PFSK-1 (cell line): ENCODE measurements around the gene LRMDA.

Experiments used
- FOXP2 ChIP-seq: optimal IDR thresholded peaks from 2 replicates; pipeline ENCODE3; 2011; ENCODE audit warnings: borderline replicate concordance, control low read depth, inconsistent platforms; ENCODE audit not compliant: insufficient read depth; ENCODE audit errors: extremely low read length, extremely low read depth
- POLR2AphosphoS5 ChIP-seq: IDR thresholded peaks from 2 replicates; pipeline ENCODE4 v1.6.1; 2012; ENCODE audit warnings: low read depth, mild to moderate bottlenecking, control low read depth, low read length, moderate library complexity
- SIN3A ChIP-seq: IDR thresholded peaks from 2 replicates; pipeline ENCODE4 v1.6.1; 2012; ENCODE audit warnings: mild to moderate bottlenecking, low read length, moderate library complexity, borderline replicate concordance; ENCODE audit not compliant: insufficient read depth
- TAF1 ChIP-seq: IDR thresholded peaks from 2 replicates; pipeline ENCODE4 v1.6.1; 2012; ENCODE audit warnings: low read length, control low read depth, borderline replicate concordance; ENCODE audit not compliant: insufficient read depth
- TF ChIP-seq, protein P1 (sequence below), 2 experiments: IDR thresholded peaks; 2 replicates each; pipeline versions ENCODE4 v1.6.1 to v1.8.0; 2011 to 2012; ENCODE audit warnings: low read depth in 2 of 2, low read length in 2 of 2, control low read depth in 1 of 2, inconsistent platforms in 1 of 2, mild to moderate bottlenecking in 1 of 2, moderate library complexity in 1 of 2; ENCODE audit not compliant: insufficient read depth in 1 of 2

LRMDA gene

DNA sequence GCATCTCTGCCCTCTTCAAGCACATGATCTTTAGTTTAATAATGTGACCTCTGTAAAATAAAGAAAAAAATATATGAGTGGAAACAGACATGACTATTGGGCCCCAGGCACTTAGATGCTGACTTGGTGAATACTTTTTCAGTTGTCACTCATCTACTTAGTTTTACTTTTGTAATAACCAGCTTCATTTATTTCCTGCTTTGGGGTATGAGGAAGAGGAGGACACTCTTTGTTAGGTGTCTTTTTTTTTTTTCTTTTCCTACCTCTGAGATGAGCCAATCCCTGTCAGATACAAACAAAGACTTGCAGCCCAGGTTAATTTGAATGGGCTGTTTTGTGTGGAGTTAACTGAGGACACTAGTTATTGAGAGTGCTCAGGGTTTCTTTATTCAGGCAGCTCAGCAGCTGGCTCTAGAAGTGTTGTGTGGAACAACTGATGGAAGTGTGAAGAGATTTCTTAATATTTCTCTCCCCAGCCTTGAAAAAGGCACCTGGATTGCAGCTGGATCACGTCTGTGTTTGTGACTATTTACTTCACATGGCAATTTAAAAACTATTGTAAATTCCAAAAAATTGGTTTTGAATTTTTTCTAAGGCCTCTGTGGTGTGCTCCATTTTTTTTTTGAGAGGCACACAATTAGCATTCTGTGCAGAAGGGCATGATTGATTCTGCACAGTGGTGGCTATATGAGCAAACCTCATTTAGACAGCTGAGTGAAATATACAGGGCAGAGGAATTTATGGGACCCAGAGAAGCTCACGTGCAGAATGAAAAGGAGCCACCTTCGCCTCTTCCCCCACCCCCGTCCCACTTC is 333.8 kb downstream of the LRMDA start:
- TF ChIP-seq, protein P1, sequence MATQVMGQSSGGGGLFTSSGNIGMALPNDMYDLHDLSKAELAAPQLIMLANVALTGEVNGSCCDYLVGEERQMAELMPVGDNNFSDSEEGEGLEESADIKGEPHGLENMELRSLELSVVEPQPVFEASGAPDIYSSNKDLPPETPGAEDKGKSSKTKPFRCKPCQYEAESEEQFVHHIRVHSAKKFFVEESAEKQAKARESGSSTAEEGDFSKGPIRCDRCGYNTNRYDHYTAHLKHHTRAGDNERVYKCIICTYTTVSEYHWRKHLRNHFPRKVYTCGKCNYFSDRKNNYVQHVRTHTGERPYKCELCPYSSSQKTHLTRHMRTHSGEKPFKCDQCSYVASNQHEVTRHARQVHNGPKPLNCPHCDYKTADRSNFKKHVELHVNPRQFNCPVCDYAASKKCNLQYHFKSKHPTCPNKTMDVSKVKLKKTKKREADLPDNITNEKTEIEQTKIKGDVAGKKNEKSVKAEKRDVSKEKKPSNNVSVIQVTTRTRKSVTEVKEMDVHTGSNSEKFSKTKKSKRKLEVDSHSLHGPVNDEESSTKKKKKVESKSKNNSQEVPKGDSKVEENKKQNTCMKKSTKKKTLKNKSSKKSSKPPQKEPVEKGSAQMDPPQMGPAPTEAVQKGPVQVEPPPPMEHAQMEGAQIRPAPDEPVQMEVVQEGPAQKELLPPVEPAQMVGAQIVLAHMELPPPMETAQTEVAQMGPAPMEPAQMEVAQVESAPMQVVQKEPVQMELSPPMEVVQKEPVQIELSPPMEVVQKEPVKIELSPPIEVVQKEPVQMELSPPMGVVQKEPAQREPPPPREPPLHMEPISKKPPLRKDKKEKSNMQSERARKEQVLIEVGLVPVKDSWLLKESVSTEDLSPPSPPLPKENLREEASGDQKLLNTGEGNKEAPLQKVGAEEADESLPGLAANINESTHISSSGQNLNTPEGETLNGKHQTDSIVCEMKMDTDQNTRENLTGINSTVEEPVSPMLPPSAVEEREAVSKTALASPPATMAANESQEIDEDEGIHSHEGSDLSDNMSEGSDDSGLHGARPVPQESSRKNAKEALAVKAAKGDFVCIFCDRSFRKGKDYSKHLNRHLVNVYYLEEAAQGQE (IDR thresholded peaks at IDR 0.05; ENCODE audit: insufficient read depth in 1 of 2, low read depth in 2 of 2, low read length in 2 of 2): no peak
- no peak for TF ChIP-seq POLR2AphosphoS5
- no peak for TF ChIP-seq FOXP2
- TF ChIP-seq TAF1: no peak
- no peak for TF ChIP-seq SIN3A

DNA sequence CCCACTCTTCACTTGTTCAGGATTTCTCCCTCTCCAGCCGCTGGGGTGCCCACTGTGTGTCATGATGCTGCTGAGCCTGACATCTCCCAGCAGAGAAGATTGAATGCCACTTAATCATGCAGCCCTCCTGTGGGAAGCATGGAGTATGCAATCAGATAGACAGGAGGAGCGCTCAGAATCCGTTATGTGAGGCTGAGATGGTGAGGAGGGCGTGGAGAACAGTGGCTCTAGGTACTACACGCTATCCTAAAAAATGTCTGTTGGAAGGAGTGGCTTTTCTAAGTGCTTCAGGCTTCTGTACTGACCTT is 334.3 kb downstream of the LRMDA start:
- no peak for TF ChIP-seq SIN3A
- no peak for TF ChIP-seq FOXP2
- TF ChIP-seq TAF1: no peak
- TF ChIP-seq, protein P1 (IDR thresholded peaks at IDR 0.05; ENCODE audit: insufficient read depth in 1 of 2, low read depth in 2 of 2, low read length in 2 of 2): no peak
- TF ChIP-seq POLR2AphosphoS5: no peak

DNA sequence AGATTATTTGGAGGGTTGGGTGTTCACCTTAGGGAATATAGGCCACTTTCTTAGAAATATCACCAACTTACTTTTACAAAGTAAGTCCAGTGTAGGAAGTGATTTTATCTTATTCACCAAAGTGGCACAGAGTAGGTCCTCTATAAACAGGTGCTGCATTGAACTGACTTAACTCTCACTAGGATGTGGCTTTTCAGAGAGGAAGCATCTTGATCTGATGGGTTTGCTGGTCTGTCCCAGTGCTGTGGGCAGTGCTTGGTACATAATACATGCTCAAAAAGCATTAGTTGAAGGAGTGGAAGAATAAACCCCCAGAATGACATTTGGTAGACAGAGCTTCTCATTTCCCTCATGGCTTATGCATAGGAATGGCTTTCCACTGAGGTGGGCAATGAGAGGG is 334.7 kb downstream of the LRMDA start:
- TF ChIP-seq SIN3A (no peak), TAF1 (no peak), POLR2AphosphoS5 (no peak), FOXP2 (no peak)
- TF ChIP-seq, protein P1 (IDR thresholded peaks at IDR 0.05; ENCODE audit: insufficient read depth in 1 of 2, low read depth in 2 of 2, low read length in 2 of 2): no peak

DNA sequence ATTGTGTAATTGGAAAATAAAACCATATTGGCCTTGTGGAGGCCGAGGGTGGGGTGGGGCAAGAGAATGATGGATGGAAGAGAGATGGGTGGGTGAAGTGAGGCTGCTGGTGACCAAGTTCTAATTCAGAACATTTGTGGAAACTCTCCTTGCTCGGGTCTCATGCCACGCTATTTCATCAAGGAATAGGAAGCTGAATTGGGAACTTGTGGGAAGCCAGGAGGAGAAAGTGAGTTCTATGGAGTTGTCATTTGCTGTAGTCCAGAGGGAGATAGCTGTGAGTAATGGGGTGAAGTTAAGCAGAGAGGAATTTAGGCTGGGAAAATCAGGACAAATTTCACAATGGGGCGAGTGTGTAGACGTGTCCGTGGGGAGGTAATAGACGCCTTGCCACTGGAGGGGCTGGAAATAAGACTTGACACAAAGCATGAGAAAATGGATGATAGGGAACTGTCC is 339.2 kb downstream of the LRMDA start:
- TF ChIP-seq, protein P1 (IDR thresholded peaks at IDR 0.05; ENCODE audit: insufficient read depth in 1 of 2, low read depth in 2 of 2, low read length in 2 of 2): no peak
- TF ChIP-seq POLR2AphosphoS5: no peak
- no peak for TF ChIP-seq TAF1
- TF ChIP-seq SIN3A: no peak
- TF ChIP-seq FOXP2: no peak

DNA sequence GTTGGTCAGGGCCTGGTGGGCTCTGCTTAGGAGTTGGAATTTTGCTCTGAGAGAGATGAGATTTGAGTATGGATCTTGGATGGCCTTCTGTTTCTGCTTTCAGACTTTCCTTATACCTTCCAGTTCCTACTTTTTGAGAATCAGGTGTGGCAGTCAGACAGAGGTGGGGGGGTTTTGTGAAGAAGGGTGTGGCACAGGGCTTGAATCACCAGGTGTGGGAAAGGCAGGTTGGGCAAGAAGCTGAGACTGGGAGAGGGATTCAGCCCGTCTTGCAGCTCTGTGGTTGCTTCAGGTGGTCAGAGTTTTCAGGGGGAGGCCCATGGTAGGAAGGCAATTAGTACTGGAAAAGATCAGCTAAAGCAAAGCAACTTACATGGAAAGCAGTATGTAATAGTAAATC is 340.2 kb downstream of the LRMDA start:
- TF ChIP-seq TAF1 (no peak), FOXP2 (no peak), SIN3A (no peak), POLR2AphosphoS5 (no peak)
- TF ChIP-seq, protein P1 (IDR thresholded peaks at IDR 0.05; ENCODE audit: insufficient read depth in 1 of 2, low read depth in 2 of 2, low read length in 2 of 2): no peak
